ENCODE measurements around the gene PCDH9.

DNA sequence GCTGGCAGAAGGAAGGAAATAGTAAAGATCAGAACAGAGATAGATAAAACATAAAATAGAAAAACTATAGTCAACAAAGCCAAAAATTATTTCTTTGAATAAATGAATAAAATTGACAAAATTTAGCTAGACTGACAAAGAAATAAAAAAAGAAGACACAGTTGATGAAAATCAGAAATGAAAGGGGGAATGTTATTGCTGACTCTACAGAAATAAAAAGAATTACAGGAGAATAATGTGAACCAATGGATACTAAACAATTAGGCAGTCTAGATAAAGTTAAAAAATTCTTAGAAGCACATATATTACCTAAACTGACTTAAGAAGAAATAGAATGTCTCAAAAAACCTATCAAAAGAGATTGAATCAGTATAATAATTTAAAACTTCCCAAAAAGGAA lies 933.8 kb downstream of the PCDH9 start:
- TF ChIP-seq, protein P1, sequence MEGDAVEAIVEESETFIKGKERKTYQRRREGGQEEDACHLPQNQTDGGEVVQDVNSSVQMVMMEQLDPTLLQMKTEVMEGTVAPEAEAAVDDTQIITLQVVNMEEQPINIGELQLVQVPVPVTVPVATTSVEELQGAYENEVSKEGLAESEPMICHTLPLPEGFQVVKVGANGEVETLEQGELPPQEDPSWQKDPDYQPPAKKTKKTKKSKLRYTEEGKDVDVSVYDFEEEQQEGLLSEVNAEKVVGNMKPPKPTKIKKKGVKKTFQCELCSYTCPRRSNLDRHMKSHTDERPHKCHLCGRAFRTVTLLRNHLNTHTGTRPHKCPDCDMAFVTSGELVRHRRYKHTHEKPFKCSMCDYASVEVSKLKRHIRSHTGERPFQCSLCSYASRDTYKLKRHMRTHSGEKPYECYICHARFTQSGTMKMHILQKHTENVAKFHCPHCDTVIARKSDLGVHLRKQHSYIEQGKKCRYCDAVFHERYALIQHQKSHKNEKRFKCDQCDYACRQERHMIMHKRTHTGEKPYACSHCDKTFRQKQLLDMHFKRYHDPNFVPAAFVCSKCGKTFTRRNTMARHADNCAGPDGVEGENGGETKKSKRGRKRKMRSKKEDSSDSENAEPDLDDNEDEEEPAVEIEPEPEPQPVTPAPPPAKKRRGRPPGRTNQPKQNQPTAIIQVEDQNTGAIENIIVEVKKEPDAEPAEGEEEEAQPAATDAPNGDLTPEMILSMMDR (IDR thresholded peaks at IDR 0.05 in 8 of 11, conservative IDR thresholded peaks at IDR 0.05 in 3 of 11): no peak
- TF ChIP-seq POLR2A (IDR thresholded peaks at IDR 0.05) (no peak), POLR2AphosphoS5 (IDR thresholded peaks at IDR 0.05) (no peak)
